EH (cell line): Measurements from ENCODE around the gene SIRT3.
"Not testable (repeated sequence)": the region's sequence is repeated elsewhere in the genome, so short reads cannot be mapped to it uniquely, and the experiment has no call there.

Source experiments
- DNase-seq: peaks from one replicate; pipeline ENCODE4 v3.0.0-alpha.2; 2015; ENCODE audit warnings: low read depth

SIRT3 gene

GRCh38 chr11:240315-240714 is 4.2 kb upstream of the SIRT3 start:
- no peak for DNase-seq

DNA sequence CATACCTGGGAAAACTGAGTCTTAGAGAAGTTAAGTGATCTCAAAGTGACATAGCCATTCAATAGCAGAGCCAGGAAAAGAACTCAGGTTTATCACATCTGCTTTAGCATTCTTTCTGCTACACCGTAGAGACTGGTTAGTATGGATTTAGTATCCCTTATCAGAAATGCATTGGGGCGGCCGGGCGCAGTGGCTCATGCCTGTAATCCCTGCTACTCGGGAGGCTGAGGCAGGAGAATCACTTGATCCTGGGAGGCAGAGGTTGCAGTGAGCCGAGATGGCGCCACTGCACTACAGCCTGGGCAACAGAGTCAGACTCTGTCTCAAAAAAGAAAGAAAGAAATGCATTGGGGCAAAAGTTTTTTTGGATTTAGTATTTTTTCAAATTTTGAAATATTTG is 2.2 kb upstream of the SIRT3 start:
- DNase-seq, result not testable (repeated sequence)

DNA sequence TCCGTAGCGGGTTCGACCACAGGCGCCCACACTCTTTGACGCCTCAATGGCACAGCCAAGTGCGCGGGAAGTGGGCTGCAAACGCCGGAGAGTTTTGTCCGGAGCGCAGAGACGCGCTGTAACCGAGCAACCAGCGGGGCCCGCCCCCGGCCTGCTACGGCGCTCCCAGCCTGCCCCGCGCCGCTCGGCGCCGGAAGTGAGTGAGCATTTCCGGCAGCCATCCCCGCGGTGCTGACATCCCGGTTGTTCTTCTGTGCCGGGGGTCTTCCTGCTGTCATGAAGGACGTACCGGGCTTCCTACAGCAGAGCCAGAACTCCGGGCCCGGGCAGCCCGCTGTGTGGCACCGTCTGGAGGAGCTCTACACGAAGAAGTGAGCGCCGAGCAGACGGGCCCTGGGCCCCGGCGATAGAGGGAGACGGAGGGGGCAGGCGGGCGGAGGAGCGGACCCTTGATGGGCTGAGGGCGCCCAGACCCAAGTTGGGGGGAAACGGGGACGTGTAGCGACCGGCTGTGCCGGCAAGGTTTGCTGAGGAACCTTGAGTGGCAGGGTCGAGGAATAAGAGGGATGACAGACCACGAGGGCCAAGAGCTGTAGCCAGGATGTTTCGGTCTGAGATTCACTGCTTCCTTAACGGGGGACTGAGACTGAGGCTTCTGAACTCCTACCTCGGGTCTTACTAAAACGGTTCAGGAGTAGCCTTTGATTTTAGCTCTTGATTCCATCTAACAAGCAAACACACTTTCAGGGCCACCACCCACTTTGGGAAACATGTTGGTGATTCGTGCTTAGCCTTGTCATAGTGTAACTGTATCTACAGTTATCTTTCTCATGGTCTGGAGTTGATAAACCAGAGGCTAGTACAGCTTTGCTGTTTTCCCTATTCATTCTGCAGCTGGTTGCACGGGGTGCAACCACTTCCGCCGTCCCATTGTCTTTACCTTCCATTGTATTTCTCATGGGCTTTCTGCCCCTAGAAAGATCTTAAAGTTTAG is 929 bp upstream of the SIRT3 start, which contains the start of gene PSMD13:
Gene PSMD13, plus strand, starts transcription at position 203 of the 994 bp plus-strand sequence. Its CDS starts 74 bp downstream, at position 277.
- DNase-seq, result peak; percentile 86

DNA sequence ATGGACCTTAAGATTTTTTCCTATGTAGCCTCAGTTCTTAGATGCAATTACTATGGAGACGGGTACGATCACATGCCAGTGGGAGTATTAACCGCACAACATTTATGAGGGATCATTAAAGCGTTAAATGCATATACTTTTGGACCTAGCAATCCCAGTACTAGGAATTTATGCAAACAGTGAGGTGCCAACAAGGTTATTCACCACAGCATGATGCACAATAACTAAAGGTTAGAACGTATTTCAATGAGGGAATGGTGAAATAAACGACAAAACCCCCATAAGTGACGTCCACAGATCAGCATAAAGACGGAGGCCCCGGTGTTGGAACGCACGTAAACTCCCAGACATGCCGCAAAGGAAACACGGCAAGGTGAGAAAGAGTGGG is 539 bp downstream of the SIRT3 start:
- peak; percentile 25 for DNase-seq

GRCh38 chr11:235180-235579 is 962 bp downstream of the SIRT3 start:
- no peak for DNase-seq

- no peak for DNase-seq
Observed at GRCh38 chr11:232783-233565, 3.2 kb downstream of the SIRT3 start.

GRCh38 chr11:230431-230830 is 5.7 kb downstream of the SIRT3 start:
- no peak for DNase-seq

- no peak for DNase-seq
Observed at GRCh38 chr11:227824-228379, 8.2 kb downstream of the SIRT3 start.

DNA sequence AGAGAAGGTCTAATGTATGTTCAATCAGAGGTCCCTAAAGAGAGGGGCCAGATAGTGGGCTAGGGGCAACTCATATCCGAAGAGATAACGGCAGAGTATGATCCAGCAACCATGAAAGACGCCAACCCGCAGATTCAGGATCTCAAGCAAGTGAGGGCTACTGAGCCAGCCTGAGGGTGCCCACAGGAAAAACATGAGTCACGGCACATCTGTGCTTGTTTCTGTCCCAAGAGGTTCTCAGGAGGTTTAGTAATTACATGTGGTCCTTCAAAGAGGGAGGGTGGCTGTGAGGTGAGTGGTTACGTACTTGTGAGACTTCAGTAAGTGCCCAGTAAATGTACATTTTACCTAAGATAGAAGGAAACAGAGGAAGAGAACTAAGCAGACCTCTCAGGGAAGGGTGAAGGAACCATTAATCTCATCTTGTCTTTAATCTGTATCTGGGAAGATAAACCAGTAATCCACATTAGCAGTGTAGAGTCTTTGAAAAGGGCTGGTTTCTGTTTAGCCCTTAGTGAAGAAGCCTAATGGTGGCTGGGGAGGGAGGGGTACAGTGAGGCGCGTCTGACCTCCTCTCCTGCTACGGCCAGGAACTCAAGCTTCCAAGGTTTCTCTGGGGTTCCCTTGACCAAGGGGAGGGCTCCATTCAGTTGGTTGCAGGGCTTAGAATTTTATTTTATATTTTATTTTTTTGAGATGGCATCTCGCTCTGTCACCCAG is 10.2 kb downstream of the SIRT3 start:
- no peak for DNase-seq

DNA sequence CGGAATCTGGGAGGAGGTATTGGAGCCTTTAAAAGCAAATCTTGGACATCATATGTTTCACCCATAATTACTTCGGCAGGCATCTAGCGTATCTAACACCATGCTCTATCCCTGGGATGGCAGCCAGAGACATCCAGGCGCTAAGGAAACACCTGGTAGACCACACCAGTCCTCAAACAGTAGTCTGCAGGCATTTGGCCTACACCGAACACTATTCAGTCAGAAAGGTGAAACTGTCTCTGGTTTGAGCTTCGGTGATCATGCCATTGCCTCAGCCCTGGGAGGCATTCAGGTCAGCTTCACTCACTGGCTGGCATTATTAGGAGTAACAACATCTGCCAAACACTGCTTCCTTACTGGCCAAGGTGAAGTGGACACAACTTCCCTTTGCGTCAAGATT is 11.7 kb downstream of the SIRT3 start:
- DNase-seq, result no peak

DNA sequence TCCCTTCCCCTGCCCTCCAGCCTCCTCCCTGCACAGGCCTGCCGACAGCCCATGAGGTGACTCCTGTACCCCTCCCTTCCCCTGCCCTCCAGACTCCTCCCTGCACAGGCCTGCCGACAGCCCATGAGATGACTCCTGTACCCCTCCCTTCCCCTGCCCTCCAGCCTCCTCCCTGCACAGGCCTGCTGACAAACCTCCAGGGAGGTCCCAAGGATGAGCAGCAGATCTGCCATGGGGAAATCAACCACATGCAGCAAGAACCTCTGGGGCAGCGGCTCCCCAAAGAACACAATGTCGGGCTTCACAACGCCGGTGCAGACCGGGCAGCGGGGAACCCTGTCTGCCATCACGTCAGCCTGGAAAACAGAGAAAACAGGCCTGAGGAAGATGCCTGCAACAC is 12.3 kb downstream of the SIRT3 start:
- no peak for DNase-seq

DNA sequence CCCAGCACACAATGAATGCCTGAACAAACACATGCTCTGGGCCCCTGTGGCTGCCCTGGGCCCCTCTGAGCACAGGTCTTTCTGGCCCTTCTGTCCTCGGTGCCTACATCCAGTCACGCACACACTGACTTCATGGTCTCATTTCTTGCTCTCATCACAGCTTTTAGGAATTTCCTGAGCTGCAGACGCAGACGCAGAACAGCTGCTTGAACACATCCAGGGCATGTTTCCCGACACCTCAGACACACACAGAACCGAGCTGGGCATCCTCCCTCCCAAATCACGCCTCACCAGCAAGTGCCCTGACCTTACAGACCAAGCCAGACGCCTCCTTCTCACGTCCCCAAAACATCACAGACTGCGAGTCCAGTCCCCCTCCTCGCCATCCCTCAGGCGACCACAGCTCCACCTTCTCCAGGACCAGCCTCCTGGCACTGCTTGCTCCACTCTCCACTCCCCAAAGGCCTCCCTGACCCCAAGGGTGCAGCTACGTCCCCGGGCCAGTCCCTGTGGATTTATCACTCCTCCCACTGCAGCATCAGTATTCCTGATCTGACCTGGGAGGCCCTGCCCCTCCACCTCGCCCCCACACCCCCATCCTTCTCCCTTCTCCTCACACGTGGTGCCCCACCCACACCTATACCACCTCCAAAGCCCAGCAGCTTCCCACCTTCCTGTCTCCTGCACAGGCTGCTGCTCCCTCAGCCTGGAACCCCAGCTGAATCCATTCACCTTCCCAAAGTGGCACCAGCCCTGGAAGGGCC is 12.9 kb downstream of the SIRT3 start:
- no peak for DNase-seq

DNA sequence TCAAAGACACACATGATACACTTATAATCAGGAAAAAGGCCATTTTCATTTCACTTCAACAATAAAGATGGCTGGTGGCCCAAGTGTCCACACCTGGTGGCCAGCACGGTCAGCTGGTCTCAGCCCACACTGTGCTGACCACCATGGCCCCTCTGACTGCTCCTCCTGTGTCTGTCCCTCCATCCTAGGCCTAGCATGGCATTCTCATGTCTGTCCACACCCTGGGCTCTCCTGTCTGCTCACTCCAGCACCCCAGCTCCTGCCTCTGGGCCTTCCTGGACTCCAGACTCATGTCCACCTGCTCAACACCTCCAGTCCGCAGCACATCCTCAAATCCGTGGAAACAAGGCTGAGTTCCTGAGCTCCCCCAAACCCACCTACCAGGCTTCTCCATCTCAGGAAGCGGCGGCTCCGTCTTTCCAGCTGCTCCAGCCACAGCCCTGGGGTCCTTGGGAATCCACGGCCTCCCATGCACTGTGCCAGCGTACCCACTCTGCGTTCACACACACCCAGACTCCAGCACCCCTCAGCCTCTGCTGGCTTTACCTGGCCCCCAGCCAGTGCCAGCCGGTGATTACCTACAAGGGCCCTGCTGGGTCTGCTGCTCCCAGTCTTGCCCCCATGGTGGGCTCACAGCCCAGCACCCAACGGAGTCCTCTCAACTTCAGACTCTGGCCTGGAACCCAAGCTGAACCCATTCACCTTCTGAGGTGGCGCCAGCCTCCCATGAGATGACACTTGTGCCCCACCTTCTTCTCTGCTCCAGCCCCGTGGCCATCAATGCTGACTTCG is 13.9 kb downstream of the SIRT3 start:
- DNase-seq, result no peak

GRCh38 chr11:221539-221938 is 14.6 kb downstream of the SIRT3 start:
- no peak for DNase-seq

DNA sequence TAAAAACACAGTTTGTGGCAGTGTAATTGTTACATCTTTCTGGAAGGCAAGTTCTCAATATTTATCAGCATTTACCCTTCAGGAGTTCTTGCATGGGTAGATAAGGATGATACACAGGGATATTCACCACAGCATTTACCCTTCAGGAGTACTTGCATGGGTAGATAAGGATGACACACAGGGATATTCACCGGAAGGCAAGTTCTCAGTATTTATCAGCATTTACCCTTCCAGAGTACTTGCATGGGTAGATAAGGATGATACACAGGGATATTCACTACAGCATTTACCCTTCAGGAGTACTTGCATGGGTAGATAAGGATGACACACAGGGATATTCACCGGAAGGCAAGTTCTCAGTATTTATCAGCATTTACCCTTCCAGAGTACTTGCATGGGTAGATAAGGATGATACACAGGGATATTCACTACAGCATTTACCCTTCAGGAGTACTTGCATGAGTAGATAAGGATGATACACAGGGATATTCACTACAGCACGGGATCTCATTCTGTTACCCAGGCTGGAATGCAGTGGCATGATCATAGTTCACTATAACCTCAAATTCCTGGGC is 15.4 kb downstream of the SIRT3 start:
- DNase-seq, result not testable (repeated sequence)

DNA sequence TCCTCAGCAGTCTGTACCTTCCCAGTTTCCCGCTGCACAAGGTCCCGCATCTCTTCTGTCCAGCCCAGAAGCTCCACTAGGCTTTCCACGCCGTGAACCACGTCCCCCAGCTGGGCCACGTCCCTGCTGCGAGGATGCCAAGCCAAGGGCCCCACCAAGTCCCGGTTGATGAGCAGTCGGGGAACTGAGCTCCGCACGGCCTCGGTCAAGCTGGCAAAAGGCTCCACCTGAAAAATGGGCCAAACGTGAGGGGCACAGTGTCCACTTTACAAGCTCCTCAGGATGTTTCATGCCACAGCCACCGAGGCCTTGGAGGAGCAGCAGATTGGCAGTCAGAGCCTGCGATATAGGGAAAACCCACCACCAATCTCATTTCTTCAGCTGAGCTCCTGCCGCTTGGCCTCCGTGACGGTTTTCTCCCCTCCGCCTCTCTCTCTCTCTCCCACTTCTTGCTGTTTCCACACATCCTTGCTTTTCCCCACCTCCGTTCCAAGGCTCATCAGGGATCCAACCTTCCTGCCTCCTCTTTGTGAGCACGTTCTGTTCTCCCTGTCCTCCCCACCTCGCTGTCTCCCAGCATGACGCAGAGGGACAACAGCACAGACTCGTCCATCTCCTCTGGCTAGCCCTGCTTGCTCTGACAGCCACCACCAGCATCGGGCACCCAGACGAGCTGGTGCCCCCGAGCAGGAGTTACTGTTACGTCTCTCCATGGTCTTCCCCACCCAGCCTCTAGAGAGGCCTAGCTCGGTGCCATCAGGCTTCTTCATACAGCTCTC is 17.1 kb downstream of the SIRT3 start:
- no peak for DNase-seq

- DNase-seq, result no peak
Observed at GRCh38 chr11:217704-218103, 18.4 kb downstream of the SIRT3 start.

DNA sequence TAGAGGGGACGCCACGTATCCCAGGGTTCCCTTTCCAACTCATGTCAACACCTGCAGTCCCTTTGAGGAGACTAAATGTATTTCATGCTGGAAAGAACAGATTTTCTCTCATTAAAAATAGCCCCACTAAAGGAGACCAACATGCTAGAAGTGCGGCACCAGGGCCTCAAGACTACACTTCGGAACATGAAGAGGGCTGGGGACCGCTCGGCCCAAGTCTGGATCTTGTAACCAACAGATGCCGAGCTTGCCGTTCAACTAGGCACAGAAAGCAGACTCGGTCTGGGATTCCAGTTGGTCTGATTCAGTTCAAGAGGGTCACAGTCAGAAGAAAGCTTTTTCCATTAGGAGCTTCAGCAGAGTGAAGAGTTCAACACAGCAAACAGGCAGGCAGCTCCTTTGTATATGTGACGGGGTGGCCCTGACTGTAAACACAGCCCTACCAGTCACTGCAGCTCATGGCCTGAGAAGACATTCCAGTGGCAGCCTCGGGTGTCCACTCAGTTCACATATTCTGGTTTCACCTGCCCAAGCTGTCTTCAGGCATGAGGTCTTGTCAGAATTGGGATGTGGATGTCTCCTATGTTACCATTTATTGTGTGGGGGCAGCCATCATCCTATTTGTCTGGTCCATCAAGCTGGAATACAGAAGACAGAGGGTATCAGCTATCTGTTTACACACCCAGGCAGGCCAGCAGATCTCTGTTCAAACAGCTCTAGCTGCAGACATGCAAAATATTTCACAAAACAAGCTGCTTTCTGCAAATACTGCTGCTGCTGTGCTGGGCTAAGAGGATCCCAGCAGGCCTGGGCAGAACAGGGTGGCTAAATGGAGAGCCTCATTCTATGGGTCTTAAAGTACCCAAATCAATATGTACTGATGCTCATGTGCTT is 19.8 kb downstream of the SIRT3 start:
- no peak for DNase-seq
